Keratinocyte (primary cell): Measurements from ENCODE around the gene DNAAF8.

ENCODE experiments used
- CTCF ChIP-seq, 3 experiments: IDR thresholded peaks in 1 of 3; conservative IDR thresholded peaks in 1 of 3; optimal IDR thresholded peaks in 1 of 3; 2 replicates in 2 of 3; 3 replicates in 1 of 3; pipeline versions ENCODE3 to v1.5.1; 2011; ENCODE audit warnings: low read length in 3 of 3, mild to moderate bottlenecking in 3 of 3, moderate library complexity in 2 of 3, control low read depth in 1 of 3, inconsistent platforms in 1 of 3; ENCODE audit not compliant: insufficient read depth in 2 of 3; ENCODE audit errors: extremely low read depth in 1 of 3
- EZH2 ChIP-seq: IDR thresholded peaks from one replicate; pipeline ENCODE4 v1.6.1; 2012; ENCODE audit warnings: inconsistent platforms, mild to moderate bottlenecking, low read length, moderate library complexity

DNA sequence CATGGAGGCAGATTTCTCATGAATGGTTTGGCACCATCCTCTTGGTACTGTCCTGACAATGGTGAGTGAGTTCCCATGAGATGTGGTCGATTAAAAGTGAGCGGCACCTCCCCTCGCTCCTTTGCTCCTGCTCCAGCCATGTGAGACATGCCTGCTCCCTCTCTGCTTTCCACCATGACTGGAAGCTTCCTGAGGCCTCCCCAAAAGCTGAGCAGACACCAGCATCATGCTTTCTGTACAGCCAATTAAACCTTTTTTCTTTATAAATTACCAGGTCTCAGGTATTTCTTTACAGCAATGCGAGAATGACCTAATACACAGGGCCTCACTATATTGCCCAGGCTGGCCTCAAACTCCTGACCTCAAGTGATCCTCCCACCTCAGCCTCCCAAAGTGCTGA lies 20.5 kb downstream of the DNAAF8 start:
- TF ChIP-seq EZH2 (no peak), CTCF (optimal IDR thresholded peaks at IDR 0.05 in 1 of 3, IDR thresholded peaks at IDR 0.05 in 1 of 3, conservative IDR thresholded peaks at IDR 0.05 in 1 of 3; ENCODE audit: extremely low read depth in 1 of 3, insufficient read depth in 2 of 3, low read length in 3 of 3) (no peak)
